HG03460 (cell line): ENCODE results near the gene BEST2.

ENCODE experiments used
- ATAC-seq: cut with Tn5 transposase; IDR thresholded peaks from one replicate; pipeline ENCODE4 v1.9.1; 2021; ENCODE audit not compliant: unreplicated experiment

BEST2 gene

DNA sequence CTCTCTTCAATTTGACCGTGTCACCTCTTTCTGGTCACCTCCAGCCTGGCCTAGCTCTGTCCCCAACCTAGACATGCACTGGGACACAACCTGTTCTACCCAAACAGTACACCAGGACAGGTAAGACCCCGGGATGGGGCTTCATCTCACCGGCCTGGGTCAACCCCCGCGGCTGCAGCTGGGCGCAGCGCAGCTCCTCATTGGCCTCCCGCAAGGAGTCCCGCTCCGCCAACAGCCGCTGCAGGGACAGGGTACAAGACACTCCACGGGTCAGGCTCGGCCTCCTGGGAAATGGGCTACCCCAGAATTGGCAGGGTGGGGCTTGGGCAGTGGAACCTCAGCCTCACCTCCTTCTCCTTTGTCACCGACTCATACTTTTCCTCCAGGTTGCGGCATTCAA is 16.1 kb downstream of the BEST2 start:
- no peak for ATAC-seq

GRCh38 chr19:12769689-12770088 is 18.1 kb downstream of the BEST2 start:
- ATAC-seq = no peak

GRCh38 chr19:12770922-12771321 is 19.3 kb downstream of the BEST2 start:
- ATAC-seq = no peak

DNA sequence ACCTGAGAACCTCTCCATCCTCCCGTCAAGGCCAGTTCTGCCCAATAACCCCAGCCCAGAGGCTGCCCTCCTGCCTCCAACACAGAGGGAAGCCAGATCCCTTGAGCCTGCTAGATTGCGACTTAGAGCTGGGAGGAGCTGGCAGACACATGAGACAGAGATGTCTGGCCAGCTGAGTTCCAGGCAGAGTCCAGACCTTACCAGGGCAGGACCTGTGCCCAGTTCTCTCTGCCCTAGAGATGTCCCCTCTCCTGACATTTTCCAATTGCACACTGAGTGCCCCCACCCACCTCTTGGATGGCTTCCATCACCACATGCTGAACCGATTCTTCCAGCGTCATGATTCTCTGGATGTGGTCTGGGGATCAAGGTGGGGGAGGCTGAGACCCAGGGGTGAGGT is 20.7 kb downstream of the BEST2 start:
- ATAC-seq = no peak

- no peak for ATAC-seq
These were observed 22.0 kb downstream of the BEST2 start for GRCh38 chr19:12773571-12773970.

DNA sequence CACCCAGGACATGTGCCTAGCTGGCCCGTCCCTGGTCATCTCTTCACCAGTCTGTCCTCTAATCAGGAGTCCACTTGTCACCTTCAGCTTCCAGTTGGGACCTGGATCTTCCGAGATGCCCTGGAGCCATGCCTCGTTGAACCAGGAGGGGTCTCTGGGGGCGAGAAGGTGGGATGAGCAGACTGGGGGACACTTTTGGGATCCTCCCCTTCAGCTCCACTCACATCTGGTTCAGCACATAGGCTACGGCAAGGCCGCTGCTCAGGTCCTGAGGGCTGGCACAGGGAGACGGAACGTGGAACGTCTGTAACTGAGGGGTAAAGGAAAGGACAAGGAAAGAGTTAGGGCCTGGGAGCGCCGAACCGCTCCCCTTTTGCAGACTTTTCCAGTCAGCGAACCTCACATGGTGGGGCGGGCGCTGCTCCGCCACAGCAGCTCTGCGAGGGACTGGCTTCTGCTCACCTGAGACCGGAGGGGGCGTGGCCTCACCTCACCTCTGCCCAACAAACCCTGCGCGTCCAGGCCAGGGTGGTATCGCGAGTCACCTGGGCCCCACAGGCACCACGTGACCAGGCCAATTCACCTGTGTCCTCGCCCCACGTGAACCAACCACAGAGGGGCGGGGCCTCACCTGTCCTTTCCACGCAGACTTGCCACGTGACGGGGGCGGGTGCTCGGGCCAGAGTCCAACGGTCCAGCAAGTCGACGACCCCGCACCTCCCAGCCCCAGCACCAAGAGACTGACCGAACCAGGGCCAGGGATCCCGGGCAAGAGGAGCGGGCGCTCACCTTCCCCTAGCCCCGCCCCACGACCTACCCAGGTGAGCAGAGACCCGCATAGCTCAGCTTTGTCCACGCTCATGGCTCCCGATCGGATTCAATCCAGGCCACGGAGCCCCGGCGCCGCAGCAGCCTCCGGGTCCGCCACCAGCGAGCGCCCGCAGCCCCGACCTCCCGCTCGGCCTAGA is 23.3 kb downstream of the BEST2 start, which contains the start of gene HOOK2:
Gene HOOK2, minus strand, starts transcription at position 965 of the 968 bp plus-strand sequence. Its CDS starts 103 bp downstream, at position 862.
- no peak for ATAC-seq

- no peak for ATAC-seq
These were observed 25.8 kb downstream of the BEST2 start for GRCh38 chr19:12777217-12778016.

DNA sequence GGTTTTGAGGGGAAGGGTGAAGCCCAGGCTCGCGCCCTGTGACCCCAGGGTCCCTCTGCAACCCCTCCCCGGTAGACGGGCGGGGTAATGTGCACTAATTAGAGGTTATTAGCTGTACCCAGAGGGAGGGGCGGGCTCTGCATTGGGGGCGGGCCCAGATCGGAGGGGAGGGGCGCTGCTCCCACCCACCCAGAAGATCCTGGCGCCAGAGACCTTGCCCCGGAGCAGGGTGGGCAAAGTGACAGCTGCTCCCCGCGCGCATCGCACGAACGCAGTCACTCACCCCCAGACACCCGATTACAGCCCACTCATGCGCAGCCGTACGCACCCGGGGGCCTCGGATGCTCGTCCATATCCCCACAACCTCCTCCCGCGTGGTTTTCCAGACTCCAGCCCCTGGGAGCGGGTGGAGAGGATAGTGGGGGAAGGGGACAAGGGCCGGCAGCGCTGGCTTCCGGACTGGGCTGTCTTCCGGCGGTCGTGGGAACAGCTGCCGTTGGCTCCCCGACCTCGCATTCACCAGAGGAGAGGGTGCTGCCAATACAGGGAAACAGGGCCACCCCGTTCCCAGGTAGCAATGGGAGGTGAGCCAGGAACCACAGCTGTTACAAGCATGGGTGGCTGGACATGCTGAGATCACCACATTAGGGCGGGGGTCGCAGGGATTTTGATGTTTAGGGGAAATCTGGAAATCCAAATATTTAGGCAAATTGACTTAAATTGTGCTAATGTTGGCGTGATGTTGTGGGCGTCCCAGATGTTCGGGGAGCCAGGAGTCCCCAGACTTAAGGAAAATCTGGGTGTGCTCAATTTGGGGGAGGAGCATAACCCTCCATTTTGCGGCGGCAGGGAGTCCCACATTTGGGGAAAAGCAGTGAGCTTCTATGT is 26.7 kb downstream of the BEST2 start:
- ATAC-seq = no peak

DNA sequence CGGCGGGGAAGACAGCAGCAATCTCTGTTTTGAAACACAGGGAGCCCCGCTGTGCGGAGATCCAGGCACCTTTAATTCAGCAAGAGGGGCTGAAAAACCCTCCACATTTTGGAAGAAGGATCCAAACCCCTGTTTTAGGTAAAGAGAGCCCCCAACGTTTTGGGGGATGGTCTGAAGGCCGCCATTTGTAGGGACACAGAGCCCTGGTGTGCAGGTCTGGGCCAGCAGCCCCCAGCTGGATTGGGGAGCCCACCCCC is 27.2 kb downstream of the BEST2 start:
- ATAC-seq = no peak

DNA sequence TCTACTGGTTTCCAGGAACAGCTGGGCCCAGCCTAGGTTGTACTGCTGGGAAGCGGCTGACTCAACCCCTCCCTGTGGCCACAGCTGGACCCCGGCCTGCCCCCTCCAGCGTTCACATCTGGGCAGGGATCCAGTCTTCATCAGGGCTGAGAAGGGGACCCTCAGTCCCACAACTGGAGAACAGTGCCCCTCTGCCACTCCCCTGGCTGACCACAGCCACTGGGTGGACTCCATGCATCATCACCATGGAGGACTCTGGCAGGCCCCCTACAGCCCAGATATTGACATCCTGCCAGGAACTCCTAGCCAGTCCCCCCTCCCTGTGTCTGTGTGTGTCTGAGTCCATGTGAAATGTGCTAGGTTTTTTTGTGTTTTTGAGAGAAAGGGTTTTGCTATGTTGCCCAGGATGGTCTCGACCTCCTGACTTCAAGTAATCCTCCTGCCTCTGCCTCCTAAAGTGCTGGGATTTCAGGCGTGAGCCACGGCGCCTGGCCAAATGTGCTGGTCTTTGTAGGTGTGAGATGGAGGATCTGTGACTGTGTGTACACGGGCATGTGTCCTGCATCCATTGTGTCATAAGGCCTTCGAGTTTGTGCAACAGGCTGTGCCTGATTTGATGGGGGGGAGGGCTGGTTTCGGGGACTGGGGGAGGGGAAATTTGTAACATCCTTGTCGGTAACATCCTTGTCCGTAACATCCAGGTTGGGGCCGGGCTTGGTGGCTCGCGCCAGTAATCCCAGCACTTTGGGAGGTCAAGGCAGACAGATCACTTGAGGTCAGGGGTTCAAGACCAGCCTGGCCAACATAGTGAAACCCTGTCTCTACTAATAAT is 27.8 kb downstream of the BEST2 start:
- ATAC-seq = no peak

- ATAC-seq = no peak
These were observed 30.5 kb downstream of the BEST2 start for GRCh38 chr19:12782174-12782423.

DNA sequence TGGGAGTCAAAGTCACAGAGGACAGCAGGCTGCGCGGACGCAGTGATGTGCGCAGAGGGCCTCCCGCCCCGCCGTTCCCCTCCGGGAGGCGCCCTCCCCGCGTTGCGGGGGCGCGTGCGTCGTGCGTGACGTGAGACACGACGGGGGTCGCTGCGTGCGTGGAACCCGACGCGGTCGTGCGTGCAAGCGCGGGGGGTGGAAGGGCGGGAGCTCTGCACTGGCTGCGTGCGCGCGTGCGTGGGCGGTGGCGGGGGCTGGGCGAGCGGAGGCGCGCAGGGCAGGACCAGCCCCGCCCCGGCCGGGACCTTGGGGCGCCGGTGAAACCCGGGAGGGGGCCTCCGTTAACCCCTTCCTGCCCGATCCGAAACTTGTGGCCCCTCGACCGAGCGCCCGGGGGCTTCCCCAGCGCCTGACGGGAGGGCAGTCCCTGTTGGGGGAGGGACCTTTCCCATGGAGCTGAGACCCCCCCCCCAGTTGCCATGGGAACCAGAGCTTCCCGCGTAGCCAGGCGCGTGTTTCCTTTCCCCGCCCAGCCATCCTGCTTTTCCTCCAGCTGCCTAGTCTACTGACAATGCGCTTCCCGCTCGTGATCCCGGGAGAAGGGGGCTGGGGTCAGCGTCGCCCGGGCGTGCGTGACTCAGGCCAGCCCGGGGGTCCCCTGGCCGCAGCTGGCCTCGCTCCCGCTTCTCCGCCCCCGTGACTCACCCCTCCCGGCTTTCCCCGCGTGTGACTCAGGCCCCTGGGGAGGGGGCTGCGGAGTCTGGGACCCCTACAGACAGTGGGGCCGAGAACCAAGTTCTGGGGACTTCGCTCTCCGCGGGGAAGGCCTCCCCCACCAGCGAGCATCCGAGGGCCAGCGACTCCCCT is 31.1 kb downstream of the BEST2 start:
- ATAC-seq = no peak

- ATAC-seq = no peak
These were observed 31.8 kb downstream of the BEST2 start for GRCh38 chr19:12783291-12783848.

DNA sequence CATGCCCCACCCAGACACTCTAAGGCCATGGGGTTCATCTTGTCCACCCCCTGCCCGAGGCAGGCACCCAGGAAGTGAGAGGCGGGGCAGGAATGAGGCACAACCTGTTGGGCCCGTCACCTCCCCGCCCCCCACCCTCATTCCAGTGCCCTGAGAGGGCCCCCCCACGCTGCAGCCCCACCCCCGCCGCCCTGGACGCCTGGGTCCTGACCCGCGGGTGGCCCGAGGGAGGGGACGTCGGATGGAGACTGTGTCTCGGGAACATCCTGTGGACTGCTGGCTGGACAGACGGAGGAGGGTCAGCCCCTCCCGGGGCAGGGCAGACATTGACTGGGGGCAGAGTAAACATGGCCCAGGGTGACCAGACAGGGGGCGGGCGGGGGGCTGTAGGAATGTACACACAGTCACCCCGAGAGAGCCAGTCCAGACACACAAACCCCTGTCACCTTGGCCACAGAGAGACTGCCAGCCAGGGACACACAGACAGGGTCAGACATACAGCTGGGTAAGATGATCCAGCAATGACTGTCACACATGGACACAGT is 32.3 kb downstream of the BEST2 start:
- no peak for ATAC-seq

DNA sequence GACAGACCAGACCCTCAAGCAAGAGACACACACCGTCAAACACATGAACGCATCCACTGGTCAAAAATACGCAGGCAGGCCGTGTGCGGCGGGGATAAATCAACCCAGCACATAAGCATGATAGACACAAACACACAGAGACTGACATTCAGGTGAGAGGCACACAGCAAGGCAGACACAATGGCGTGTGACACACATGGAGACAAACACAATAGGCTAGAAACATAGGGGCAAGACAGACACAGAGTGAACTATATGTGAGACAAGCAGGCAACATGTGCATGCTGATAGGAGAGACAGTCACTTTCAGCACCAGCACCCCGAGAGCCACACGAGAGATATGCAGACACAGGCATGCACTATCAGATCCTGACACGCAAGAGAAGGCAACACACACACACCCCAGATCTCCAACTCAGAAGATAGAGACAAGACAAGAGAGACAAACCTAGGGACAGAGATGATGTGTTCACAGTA is 32.8 kb downstream of the BEST2 start:
- no peak for ATAC-seq

- no peak for ATAC-seq
These were observed 33.4 kb downstream of the BEST2 start for GRCh38 chr19:12784871-12785430.

GRCh38 chr19:12785431-12786031 is 33.9 kb downstream of the BEST2 start:
- no peak for ATAC-seq
